Measurements from ENCODE around the gene RECQL5.

The RECQL5 gene

DNA sequence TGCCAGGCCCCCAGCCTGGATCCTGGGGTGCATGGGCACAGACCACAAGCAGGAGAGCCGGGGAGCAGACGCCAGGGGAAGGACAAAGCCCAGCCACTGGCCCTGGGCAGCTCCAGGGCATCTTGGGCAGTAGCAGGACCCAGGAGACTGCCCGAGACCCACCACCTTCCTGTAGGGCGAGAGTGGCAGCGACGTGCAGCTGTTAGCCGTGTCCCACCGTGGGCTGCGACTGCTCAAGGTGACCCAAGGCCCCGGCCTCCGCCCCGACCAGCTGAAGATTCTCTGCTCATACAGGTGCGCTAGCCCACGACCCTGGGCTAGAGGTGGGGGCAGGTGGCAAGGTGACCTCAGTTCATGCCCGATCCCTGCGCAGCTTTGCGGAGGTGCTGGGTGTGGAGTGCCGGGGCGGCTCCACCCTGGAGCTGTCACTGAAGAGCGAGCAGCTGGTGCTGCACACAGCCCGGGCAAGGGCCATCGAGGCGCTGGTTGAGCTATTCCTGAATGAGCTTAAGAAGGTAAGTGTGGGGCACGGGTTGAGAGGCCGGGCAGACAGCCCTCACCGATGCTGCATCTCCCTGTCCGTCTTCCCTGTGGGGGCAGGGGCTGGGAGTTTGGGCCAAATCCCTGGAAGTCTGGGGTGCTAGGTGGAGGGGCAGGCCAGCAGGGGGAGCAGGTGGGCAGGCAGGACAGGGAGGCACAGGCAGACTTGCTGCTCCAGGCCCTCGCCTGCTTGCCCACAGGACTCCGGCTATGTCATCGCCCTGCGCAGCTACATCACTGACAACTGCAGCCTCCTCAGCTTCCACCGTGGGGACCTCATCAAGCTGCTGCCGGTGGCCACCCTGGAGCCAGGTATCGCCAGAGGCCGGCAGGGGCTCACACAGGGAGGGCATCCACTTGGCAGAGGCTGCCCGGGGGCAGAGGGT lies 47.2 kb downstream of the RECQL5 start:
- in situ Hi-C loops (cut with MboI; ENCODE audit: low sequenced_read_pairs), result no loop called here

DNA sequence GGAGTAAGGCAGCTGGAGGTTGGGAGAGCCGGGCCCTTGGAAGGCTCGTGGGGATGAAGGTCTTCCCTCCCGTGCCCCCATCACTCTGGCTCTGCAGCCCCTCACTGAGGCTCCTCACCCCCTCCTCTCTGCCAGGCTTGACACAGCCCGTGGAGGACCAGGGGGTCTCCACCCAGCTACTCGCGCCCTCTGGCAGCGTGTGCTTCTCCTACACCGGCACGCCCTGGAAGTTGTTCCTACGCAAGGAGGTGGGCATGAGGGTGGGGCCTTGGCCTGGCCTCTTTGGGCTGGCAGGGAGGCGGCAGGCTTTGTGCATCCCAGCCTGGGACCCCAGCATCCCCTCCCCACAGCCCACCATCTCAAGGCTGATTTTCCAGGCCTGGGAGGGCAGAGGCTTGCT lies 49.3 kb downstream of the RECQL5 start:
- in situ Hi-C loops (cut with MboI; ENCODE audit: low sequenced_read_pairs), result no loop called here

GRCh38 chr17:75617218-75617617 lies 49.7 kb downstream of the RECQL5 start:
- in situ Hi-C loops (cut with MboI; ENCODE audit: low sequenced_read_pairs), result no loop called here

DNA sequence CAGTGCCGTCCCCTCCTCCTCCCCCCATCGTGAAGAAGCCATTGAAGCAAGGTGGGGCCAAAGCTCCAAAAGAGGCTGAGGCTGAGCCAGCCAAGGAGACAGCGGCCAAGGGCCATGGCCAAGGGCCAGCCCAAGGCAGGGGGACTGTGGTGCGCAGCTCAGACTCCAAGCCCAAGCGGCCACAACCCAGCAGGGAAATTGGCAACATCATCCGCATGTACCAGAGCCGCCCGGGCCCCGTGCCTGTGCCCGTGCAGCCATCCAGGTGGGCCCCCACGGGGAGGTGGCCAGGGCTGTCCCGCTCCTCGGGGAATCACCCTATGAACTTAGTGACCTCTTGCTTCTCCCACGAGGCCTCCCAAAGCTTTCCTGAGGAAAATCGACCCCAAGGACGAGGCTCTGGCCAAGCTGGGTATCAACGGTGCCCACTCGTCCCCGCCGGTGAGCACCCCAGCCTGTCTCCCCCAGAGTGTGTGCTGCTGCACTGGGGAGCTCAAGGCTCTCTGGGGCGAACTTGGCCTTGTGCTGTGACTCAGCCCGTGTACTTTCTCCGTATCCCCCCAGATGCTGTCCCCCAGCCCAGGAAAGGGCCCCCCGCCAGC lies 50.3 kb downstream of the RECQL5 start:
- in situ Hi-C loops (cut with MboI; ENCODE audit: low sequenced_read_pairs), result no loop called here

DNA sequence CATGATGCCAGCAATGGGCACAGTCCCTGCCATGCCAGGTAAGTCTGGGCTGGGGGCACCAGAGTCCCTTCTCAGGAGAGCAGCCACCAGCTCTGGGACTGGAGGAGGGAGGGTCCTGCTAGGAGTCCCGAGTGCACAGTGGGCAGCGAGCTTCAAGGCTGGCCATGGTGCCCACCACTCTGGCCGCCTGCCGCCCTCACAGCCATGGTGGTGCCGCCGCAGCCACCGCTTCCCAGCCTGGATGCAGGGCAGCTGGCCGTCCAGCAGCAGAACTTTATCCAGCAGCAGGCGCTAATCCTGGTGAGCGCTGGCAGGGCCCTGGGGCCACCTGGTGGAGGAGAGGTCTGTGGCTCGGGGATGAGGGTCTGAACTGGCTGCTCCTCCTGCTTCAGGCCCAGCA lies 51.7 kb downstream of the RECQL5 start:
- in situ Hi-C loops (cut with MboI; ENCODE audit: low sequenced_read_pairs), result no loop called here

DNA sequence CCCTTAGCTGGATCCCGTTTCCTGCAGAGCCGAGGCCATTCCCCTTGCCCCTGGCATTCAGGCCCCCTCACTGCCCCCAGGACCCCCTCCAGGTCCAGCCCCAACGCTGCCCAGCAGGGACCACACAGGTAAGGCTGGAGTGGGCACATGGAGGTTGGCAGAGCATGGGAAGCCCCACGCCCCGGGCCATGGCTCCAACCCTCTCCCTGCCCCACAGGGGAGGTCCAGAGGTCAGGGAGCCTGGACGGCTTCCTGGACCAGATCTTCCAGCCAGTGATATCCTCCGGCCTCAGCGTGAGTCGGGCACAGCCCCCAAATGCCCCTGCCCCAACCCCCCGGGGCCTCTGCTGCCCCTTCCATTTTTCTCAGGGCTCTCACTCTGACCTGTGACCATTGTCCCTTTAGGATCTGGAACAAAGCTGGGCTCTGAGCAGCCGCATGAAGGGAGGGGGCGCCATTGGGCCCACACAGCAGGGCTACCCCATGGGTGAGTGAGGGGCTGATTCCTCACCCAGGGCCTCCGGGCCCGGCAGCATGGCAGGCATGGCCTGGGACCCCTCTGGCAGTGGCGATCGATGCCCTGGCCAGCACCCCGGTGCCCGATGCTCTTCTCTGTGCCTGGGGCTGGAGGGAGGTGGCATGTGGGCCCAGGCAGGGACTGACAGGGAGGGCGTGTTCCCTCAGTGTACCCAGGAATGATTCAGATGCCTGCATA lies 52.2 kb downstream of the RECQL5 start:
- in situ Hi-C loops (cut with MboI; ENCODE audit: low sequenced_read_pairs), result no loop called here

GRCh38 chr17:75614006-75614405 lies 52.9 kb downstream of the RECQL5 start:
- in situ Hi-C loops (cut with MboI; ENCODE audit: low sequenced_read_pairs), result no loop called here

- in situ Hi-C loops (cut with MboI; ENCODE audit: low sequenced_read_pairs), result no loop called here
These were observed 53.9 kb downstream of the RECQL5 start for GRCh38 chr17:75612906-75613626.

DNA sequence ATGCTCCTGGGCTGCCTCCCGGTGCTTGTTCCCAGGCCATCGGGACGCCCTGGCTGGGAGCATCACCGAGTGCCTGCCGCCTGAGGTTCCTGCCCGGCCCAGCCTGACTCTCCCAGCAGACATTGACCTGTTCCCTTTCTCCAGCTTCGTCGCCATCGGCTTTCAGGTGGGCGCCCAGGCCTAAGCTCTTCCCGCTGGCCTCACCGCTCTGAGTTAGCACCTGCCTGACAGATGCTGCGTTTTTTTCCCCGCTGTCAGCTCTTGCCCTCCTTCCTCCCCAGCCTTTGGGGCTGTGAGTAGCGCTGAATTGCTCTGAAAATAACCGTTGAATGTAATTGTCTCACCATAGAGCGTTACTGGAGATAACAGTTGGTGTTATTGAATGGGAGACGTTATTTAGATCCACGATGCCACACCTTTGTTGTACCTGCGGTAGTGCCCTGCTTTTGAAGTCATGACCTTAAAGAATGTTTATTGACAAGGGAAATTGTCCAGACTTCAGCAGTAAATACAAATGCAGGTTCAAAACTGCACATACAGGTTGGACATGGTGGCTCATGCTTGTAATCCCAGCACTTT lies 55.0 kb downstream of the RECQL5 start:
- in situ Hi-C loops (cut with MboI; ENCODE audit: low sequenced_read_pairs), result no loop called here

DNA sequence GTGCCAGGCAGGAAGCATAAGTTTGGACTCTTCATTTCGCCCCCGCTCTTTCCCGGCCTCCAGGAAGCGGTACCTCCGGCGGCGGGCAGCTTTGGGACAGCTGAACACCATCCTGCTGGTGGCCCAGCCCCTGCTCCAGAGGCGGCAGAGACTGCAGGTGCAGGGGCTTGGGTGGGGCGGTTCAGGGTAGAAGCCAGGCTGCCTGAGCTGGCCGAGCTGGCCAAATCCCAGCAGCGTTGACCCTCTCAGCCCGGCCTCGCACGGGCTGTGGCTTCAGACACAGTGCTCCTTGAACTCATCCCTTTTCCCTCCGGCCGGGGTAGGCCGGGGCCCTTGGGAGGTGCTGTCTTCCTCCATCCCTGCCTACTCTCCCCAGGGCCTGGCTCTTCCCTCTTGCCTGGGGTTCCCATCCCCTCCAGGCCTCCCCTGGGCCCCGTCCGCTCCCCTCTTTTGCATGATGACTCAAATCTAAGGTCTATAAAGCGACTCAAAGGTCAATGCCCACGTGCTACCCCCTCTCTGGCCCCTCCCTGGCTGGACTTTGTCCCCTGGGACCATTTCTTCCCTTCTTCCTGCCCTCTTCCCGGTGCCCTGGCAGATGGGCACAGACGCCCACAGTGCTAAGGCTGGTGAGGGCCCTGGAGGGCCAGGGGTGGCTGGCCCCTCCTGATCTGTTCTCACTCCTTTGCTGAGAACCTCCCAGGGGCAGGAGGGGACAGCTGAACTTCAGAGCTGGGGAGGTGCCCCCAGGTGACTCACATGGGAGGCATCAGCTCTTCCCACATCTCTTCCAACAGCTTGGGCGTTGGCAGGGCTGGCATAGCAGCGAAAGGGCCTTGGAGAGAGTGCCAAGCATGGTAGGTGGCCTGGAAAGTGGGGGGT lies 56.6 kb downstream of the RECQL5 start:
- in situ Hi-C loops (cut with MboI; ENCODE audit: low sequenced_read_pairs), result no loop called here

- in situ Hi-C loops (cut with MboI; ENCODE audit: low sequenced_read_pairs), result no loop called here
These were observed 59.9 kb downstream of the RECQL5 start for GRCh38 chr17:75607086-75607485.

DNA sequence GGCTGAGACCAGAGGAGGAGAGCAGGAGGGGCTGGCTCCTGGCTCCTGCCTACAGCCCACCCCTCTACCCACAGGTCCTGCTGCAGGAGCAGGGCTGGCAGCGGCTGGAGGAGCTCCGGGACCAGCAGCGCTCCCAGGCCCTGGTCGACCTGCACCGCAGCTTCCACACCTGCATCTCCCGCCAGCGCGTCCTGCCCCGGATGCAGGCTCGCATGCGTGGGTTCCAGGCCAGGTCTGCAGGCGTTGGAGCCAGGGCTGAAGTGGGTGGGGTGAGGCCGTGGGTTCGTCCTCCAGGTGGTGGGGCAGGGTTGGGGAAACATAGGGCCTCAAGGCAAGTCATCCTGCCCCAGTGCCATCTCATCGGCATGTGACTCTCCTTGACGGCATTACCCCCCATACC lies 61.2 kb downstream of the RECQL5 start:
- in situ Hi-C loops (cut with MboI; ENCODE audit: low sequenced_read_pairs), result no loop called here

- in situ Hi-C loops (cut with MboI; ENCODE audit: low sequenced_read_pairs), result no loop called here
These were observed 62.8 kb downstream of the RECQL5 start for GRCh38 chr17:75604034-75604695.

GRCh38 chr17:75603123-75603522 lies 63.8 kb downstream of the RECQL5 start:
- in situ Hi-C loops (cut with MboI; ENCODE audit: low sequenced_read_pairs), result no loop called here

- in situ Hi-C loops (cut with MboI; ENCODE audit: low sequenced_read_pairs), result no loop called here
These were observed 64.3 kb downstream of the RECQL5 start for GRCh38 chr17:75602644-75603043.

DNA sequence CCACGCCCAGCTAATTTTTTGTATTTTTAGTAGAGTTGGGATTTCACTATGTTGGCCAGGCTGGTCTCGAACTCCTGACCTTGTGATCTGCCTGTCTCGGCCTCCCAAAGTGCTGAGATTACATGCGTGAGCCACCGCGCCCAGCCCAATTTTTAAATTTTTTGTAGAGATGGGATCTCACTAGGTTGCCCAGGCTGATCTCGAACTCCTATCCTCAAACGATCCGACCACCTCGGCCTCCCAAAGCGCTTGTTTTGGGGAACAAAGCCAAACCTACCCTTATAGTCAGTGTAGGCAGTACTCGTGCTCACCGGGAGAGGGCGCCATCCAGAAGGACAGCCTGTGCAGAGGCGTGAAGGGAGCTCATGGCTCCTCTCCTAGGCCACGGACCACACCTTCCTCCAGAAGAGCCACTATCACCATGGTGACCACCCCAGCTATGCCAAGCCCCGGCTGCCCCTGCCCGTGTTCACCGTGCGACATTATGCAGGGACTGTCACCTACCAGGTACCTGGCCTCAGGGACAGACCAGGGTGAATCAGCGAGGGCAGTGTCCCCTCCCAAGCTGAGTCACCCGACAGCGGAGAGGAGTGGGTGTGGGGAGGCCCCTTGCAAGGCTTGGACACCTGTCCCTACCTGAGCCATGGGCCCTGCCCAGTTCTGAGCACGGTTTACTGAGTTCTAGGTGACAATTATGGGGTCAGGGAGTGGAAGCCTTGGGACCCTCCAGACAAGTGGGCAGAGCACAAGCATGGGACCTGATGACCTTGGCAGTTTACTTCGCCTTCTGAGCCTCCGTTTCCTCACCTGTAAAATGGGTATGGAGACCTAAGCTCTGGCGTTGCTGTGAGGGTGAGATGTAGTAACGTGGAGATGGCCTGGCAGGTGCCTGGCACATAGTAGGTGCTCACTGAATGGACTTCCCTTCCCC lies 65.6 kb downstream of the RECQL5 start:
- in situ Hi-C loops (cut with MboI; ENCODE audit: low sequenced_read_pairs), result no loop called here

- in situ Hi-C loops (cut with MboI; ENCODE audit: low sequenced_read_pairs), result no loop called here
These were observed 70.5 kb downstream of the RECQL5 start for GRCh38 chr17:75596320-75597087.

All from HL-60/S4 (cell line).